ENCODE data around the gene PHF14.

Gene PHF14

DNA sequence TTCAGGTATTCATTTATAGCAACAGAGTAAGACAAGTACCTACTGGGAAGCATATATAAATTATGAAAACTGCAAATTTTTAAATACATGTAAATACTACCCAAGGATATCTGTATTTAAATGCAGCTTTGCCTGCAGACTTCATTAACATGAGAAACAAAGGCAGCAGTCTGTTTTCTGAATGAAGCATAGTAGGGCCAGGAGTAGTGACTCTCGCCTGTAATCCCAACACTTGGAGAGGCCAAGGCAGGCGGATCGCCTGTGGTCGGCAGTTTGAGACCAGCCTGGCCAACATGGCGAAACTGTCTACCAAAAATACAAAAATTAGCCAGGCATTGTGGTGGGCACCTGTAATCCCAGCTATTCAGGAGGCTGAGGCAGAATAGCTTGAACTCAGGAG, 42.5 kb upstream of the PHF14 start:
- Histone ChIP-seq H2BK12ac (ENCODE audit: low read length in 2 of 2) (no peak overlapping the region), H3K9ac (ENCODE audit: low read length) (no peak overlapping the region), H4K91ac (ENCODE audit: low read length) (no peak overlapping the region), H3K79me1 (replicated peaks; ENCODE audit: low read length, poor library complexity, severe bottlenecking) (peaks cover 4% of the 10 kb centered on the region), H3K27me3 (ENCODE audit: control insufficient read depth in 1 of 2, insufficient read depth in 1 of 2, low read length in 2 of 2) (no peaks in the 10 kb centered on the region), H3K23ac (ENCODE audit: low read length in 2 of 2) (no peak overlapping the region), H2BK15ac (ENCODE audit: low read depth, poor library complexity, severe bottlenecking) (no peak overlapping the region), H2AFZ (ENCODE audit: low read depth, low read length) (no peak overlapping the region), H2AK5ac (ENCODE audit: low read length, severe bottlenecking) (no peak overlapping the region), H3K27ac (ENCODE audit: low read length, poor library complexity, severe bottlenecking) (no peak overlapping the region), H3K4me2 (ENCODE audit: low read length, poor library complexity, severe bottlenecking) (no peak overlapping the region), H3K18ac (ENCODE audit: low read depth in 1 of 2, low read length in 2 of 2) (no peak overlapping the region), H3K4ac (ENCODE audit: low read depth in 1 of 2, low read length in 2 of 2) (no peak overlapping the region), H4K8ac (ENCODE audit: low read length) (no peak overlapping the region), H3K9me3 (ENCODE audit: control insufficient read depth, low read length) (no peaks in the 10 kb centered on the region), H3K14ac (ENCODE audit: low read length in 2 of 2) (no peak overlapping the region), H3K36me3 (ENCODE audit: control insufficient read depth in 1 of 2, insufficient read depth in 2 of 2, low read depth in 1 of 2, low read length in 2 of 2) (peaks cover 7 to 41% of the 10 kb centered on the region in 2 experiments), H3K4me1 (ENCODE audit: control insufficient read depth, insufficient read depth, low read depth, low read length) (peaks cover 1% of the 10 kb centered on the region), H3K4me3 (ENCODE audit: insufficient read depth in 1 of 2, low read depth in 1 of 2, low read length in 2 of 2) (no peak overlapping the region), H2BK5ac (ENCODE audit: low read depth, low read length, poor library complexity, severe bottlenecking) (no peak overlapping the region), H2BK120ac (ENCODE audit: low read depth, low read length) (no peak overlapping the region)
- no peak for DNase-seq
- over 99% methylated on average over 5 of the region's 5 CpGs for WGBS

DNA sequence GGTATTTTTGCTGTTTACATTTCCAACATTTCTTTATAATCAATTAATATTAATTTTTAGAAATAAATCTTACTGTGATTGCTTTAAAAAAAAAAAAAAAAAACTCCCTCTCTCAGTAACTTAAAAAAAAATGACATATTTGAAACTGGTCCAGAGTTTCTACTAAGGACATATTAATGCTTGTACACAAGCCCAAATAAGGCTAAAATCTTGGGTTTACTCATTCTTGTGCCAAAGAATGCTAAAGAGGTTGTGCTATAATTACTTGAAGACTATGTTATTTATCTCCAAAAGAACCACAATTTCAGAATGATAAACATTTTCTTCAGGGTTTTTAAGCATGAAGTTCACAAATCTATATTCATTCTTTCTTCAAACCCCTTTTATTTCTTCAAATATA, 39.4 kb upstream of the PHF14 start:
- H2AFZ ChIP-seq (ENCODE audit: low read depth, low read length), result no peak overlapping the region
- H2BK5ac ChIP-seq (ENCODE audit: low read depth, low read length, poor library complexity, severe bottlenecking), result no peak overlapping the region
- no peak overlapping the region for H3K27ac ChIP-seq (ENCODE audit: low read length, poor library complexity, severe bottlenecking)
- H4K8ac ChIP-seq (ENCODE audit: low read length), result no peak overlapping the region
- no peak overlapping the region for H4K91ac ChIP-seq (ENCODE audit: low read length)
- no peak overlapping the region for H3K4me3 ChIP-seq (ENCODE audit: insufficient read depth in 1 of 2, low read depth in 1 of 2, low read length in 2 of 2)
- no peak overlapping the region for H2BK120ac ChIP-seq (ENCODE audit: low read depth, low read length)
- H2AK5ac ChIP-seq (ENCODE audit: low read length, severe bottlenecking), result no peak overlapping the region
- peaks cover 14 to 56% of the 10 kb centered on the region in 2 experiments for H3K36me3 ChIP-seq (ENCODE audit: control insufficient read depth in 1 of 2, insufficient read depth in 2 of 2, low read depth in 1 of 2, low read length in 2 of 2)
- H2BK12ac ChIP-seq (ENCODE audit: low read length in 2 of 2), result no peak overlapping the region
- peaks cover 11% of the 10 kb centered on the region for H3K79me1 ChIP-seq (replicated peaks; ENCODE audit: low read length, poor library complexity, severe bottlenecking)
- H3K4me1 ChIP-seq (ENCODE audit: control insufficient read depth, insufficient read depth, low read depth, low read length), result peaks cover 1% of the 10 kb centered on the region
- no peak overlapping the region for H3K4me2 ChIP-seq (ENCODE audit: low read length, poor library complexity, severe bottlenecking)
- no peaks in the 10 kb centered on the region for H3K9me3 ChIP-seq (ENCODE audit: control insufficient read depth, low read length)
- no peaks in the 10 kb centered on the region for H3K27me3 ChIP-seq (ENCODE audit: control insufficient read depth in 1 of 2, insufficient read depth in 1 of 2, low read length in 2 of 2)
- no peak overlapping the region for H3K23ac ChIP-seq (ENCODE audit: low read length in 2 of 2)
- H3K4ac ChIP-seq (ENCODE audit: low read depth in 1 of 2, low read length in 2 of 2), result no peak overlapping the region
- H3K9ac ChIP-seq (ENCODE audit: low read length), result peak overlapping the region; percentile 25
- H3K14ac ChIP-seq (ENCODE audit: low read length in 2 of 2), result no peak overlapping the region
- no peak overlapping the region for H2BK15ac ChIP-seq (ENCODE audit: low read depth, poor library complexity, severe bottlenecking)
- H3K18ac ChIP-seq (ENCODE audit: low read depth in 1 of 2, low read length in 2 of 2), result no peak overlapping the region
- peak; percentile 26 for DNase-seq

- Histone ChIP-seq H2AFZ (ENCODE audit: low read depth, low read length) (peak overlapping the region; percentile 64), H3K14ac (ENCODE audit: low read length in 2 of 2) (peak overlapping the region in 1 of 2 experiments; percentile 78), H3K79me1 (replicated peaks; ENCODE audit: low read length, poor library complexity, severe bottlenecking) (peaks cover 11% of the 10 kb centered on the region), H3K27ac (ENCODE audit: low read length, poor library complexity, severe bottlenecking) (peak overlapping the region; percentile 94), H4K91ac (ENCODE audit: low read length) (peak overlapping the region; percentile 30), H3K4me1 (ENCODE audit: control insufficient read depth, insufficient read depth, low read depth, low read length) (peaks cover 2% of the 10 kb centered on the region), H3K23ac (ENCODE audit: low read length in 2 of 2) (peak overlapping the region in 1 of 2 experiments; percentile 95), H3K36me3 (ENCODE audit: control insufficient read depth in 1 of 2, insufficient read depth in 2 of 2, low read depth in 1 of 2, low read length in 2 of 2) (peaks cover 7 to 30% of the 10 kb centered on the region in 2 experiments), H2BK5ac (ENCODE audit: low read depth, low read length, poor library complexity, severe bottlenecking) (peak overlapping the region; percentile 84), H3K4me3 (ENCODE audit: insufficient read depth in 1 of 2, low read depth in 1 of 2, low read length in 2 of 2) (peak overlapping the region; percentile 86 to 98), H3K9me3 (ENCODE audit: control insufficient read depth, low read length) (no peaks in the 10 kb centered on the region), H4K8ac (ENCODE audit: low read length) (peak overlapping the region; percentile 89), H2BK120ac (ENCODE audit: low read depth, low read length) (peak overlapping the region; percentile 75), H2AK5ac (ENCODE audit: low read length, severe bottlenecking) (peak overlapping the region; percentile 29), H3K4ac (ENCODE audit: low read depth in 1 of 2, low read length in 2 of 2) (peak overlapping the region; percentile 49 to 65), H3K9ac (ENCODE audit: low read length) (peak overlapping the region; percentile 95), H3K27me3 (ENCODE audit: control insufficient read depth in 1 of 2, insufficient read depth in 1 of 2, low read length in 2 of 2) (no peaks in the 10 kb centered on the region), H2BK12ac (ENCODE audit: low read length in 2 of 2) (peak overlapping the region; percentile 37 to 59), H2BK15ac (ENCODE audit: low read depth, poor library complexity, severe bottlenecking) (peak overlapping the region; percentile 57), H3K18ac (ENCODE audit: low read depth in 1 of 2, low read length in 2 of 2) (peak overlapping the region; percentile 90 to 95), H3K4me2 (ENCODE audit: low read length, poor library complexity, severe bottlenecking) (peak overlapping the region; percentile 35)
- DNase-seq, result no peak
- 1% methylated on average over 16 of the region's 18 CpGs for WGBS
These were observed 34.3 kb upstream of the PHF14 start for GRCh38 chr7:10939237-10939910.

GRCh38 chr7:10939911-10940703, 33.6 kb upstream of the PHF14 start:
- peak overlapping the region; percentile 86 to 98 for H3K4me3 ChIP-seq (ENCODE audit: insufficient read depth in 1 of 2, low read depth in 1 of 2, low read length in 2 of 2)
- peak; percentile 96 for DNase-seq
- no peaks in the 10 kb centered on the region for H3K27me3 ChIP-seq (ENCODE audit: control insufficient read depth in 1 of 2, insufficient read depth in 1 of 2, low read length in 2 of 2)
- H2AK5ac ChIP-seq (ENCODE audit: low read length, severe bottlenecking), result peak overlapping the region; percentile 29
- peak overlapping the region in 1 of 2 experiments; percentile 95 for H3K23ac ChIP-seq (ENCODE audit: low read length in 2 of 2)
- peaks cover 11% of the 10 kb centered on the region for H3K79me1 ChIP-seq (replicated peaks; ENCODE audit: low read length, poor library complexity, severe bottlenecking)
- peak overlapping the region; percentile 89 for H4K8ac ChIP-seq (ENCODE audit: low read length)
- H2BK15ac ChIP-seq (ENCODE audit: low read depth, poor library complexity, severe bottlenecking), result no peak overlapping the region
- H2BK5ac ChIP-seq (ENCODE audit: low read depth, low read length, poor library complexity, severe bottlenecking), result peak overlapping the region; percentile 96
- peaks cover 2% of the 10 kb centered on the region for H3K4me1 ChIP-seq (ENCODE audit: control insufficient read depth, insufficient read depth, low read depth, low read length)
- peak overlapping the region; percentile 75 for H2BK120ac ChIP-seq (ENCODE audit: low read depth, low read length)
- peak overlapping the region; percentile 92 to 95 for H3K18ac ChIP-seq (ENCODE audit: low read depth in 1 of 2, low read length in 2 of 2)
- H3K4me2 ChIP-seq (ENCODE audit: low read length, poor library complexity, severe bottlenecking), result peak overlapping the region; percentile 45
- H4K91ac ChIP-seq (ENCODE audit: low read length), result peak overlapping the region; percentile 92
- peak overlapping the region; percentile 95 for H3K9ac ChIP-seq (ENCODE audit: low read length)
- H3K9me3 ChIP-seq (ENCODE audit: control insufficient read depth, low read length), result no peaks in the 10 kb centered on the region
- H2BK12ac ChIP-seq (ENCODE audit: low read length in 2 of 2), result peak overlapping the region; percentile 37 to 59
- peaks cover 7 to 25% of the 10 kb centered on the region in 2 experiments for H3K36me3 ChIP-seq (ENCODE audit: control insufficient read depth in 1 of 2, insufficient read depth in 2 of 2, low read depth in 1 of 2, low read length in 2 of 2)
- peak overlapping the region in 1 of 2 experiments; percentile 78 for H3K14ac ChIP-seq (ENCODE audit: low read length in 2 of 2)
- H3K27ac ChIP-seq (ENCODE audit: low read length, poor library complexity, severe bottlenecking), result peak overlapping the region; percentile 94
- H3K4ac ChIP-seq (ENCODE audit: low read depth in 1 of 2, low read length in 2 of 2), result peak overlapping the region; percentile 49 to 65
- WGBS, result under 1% methylated on average over 53 of the region's 61 CpGs
- H2AFZ ChIP-seq (ENCODE audit: low read depth, low read length), result peak overlapping the region; percentile 64
